Fibroblast of skin of left quadriceps (primary cell): ENCODE results near the gene BBS1.

ENCODE experiments used
- DNase-seq, 2 experiments: peaks; one replicate each; pipeline ENCODE4 v3.0.0-alpha.2; 2013; ENCODE audit warnings: low read depth in 2 of 2

BBS1 gene

GRCh38 chr11:66549696-66550095 lies 39.3 kb downstream of the BBS1 start:
- no peak for DNase-seq

- no peak for DNase-seq
These were observed 40.5 kb downstream of the BBS1 start for GRCh38 chr11:66550887-66551286.

GRCh38 chr11:66554602-66555001 lies 44.2 kb downstream of the BBS1 start:
- DNase-seq: no peak

- no peak for DNase-seq
These were observed 45.0 kb downstream of the BBS1 start for GRCh38 chr11:66555416-66555815.

- DNase-seq: no peak
These were observed 45.7 kb downstream of the BBS1 start for GRCh38 chr11:66556086-66556485.

GRCh38 chr11:66557733-66558326 lies 47.4 kb downstream of the BBS1 start:
- no peak for DNase-seq

GRCh38 chr11:66559142-66559865 lies 48.9 kb downstream of the BBS1 start:
- DNase-seq: no peak

- DNase-seq: no peak
These were observed 49.6 kb downstream of the BBS1 start for GRCh38 chr11:66559866-66560676.

- no peak for DNase-seq
These were observed 50.9 kb downstream of the BBS1 start for GRCh38 chr11:66561178-66561974.

- no peak for DNase-seq
These were observed 51.5 kb downstream of the BBS1 start for GRCh38 chr11:66561975-66562248.

- no peak for DNase-seq
These were observed 51.8 kb downstream of the BBS1 start for GRCh38 chr11:66562275-66562674.

- DNase-seq: no peak
These were observed 52.6 kb downstream of the BBS1 start for GRCh38 chr11:66562907-66563583.

GRCh38 chr11:66563832-66564231 lies 53.4 kb downstream of the BBS1 start:
- no peak for DNase-seq

- DNase-seq: no peak
These were observed 54.1 kb downstream of the BBS1 start for GRCh38 chr11:66564538-66564937.

GRCh38 chr11:66564984-66565383 lies 54.5 kb downstream of the BBS1 start:
- DNase-seq: no peak

- no peak for DNase-seq
These were observed 55.8 kb downstream of the BBS1 start for GRCh38 chr11:66566221-66566620.

- DNase-seq: no peak
These were observed 57.3 kb downstream of the BBS1 start for GRCh38 chr11:66567787-66568123.

- DNase-seq: peak in 1 of 2 experiments; percentile 41
These were observed 57.9 kb downstream of the BBS1 start, which contains the start of gene CTSF for GRCh38 chr11:66568124-66568916. CTSF (minus strand) TSS chr11:66568606; CDS start chr11:66568486, 120 bp downstream.

- no peak for DNase-seq
These were observed 58.6 kb downstream of the BBS1 start for GRCh38 chr11:66569076-66569475.

- no peak for DNase-seq
These were observed 59.8 kb downstream of the BBS1 start for GRCh38 chr11:66570079-66570849.
